GM12874 (cell line): Measurements from ENCODE around the gene FAM107B.

ENCODE experiments used
- CTCF ChIP-seq: IDR thresholded peaks from 2 replicates; pipeline ENCODE4 v1.5.1; 2011; ENCODE audit warnings: low read depth, mild to moderate bottlenecking, control low read depth, low read length, moderate library complexity; ENCODE audit not compliant: insufficient read depth

Gene FAM107B

GRCh38 chr10:14649739-14650138 lies 125.0 kb downstream of the FAM107B start:
- no peak for TF ChIP-seq CTCF

- no peak for TF ChIP-seq CTCF
These were observed 125.8 kb downstream of the FAM107B start for GRCh38 chr10:14648946-14649345.

GRCh38 chr10:14648005-14648765 lies 126.5 kb downstream of the FAM107B start:
- no peak for TF ChIP-seq CTCF

- TF ChIP-seq CTCF = no peak
These were observed 129.3 kb downstream of the FAM107B start for GRCh38 chr10:14645239-14645960.

- no peak for TF ChIP-seq CTCF
These were observed 135.1 kb downstream of the FAM107B start for GRCh38 chr10:14639637-14640036.

GRCh38 chr10:14635043-14635710 lies 139.5 kb downstream of the FAM107B start:
- TF ChIP-seq CTCF = no peak
